Pancreas (tissue), 10 donors: ENCODE results near the gene SEZ6. TPM values are rescaled to one million over a fixed set of nuclear protein-coding genes. Genes with fewer than 3 reads are reported as not detected.

ENCODE experiments used
- ATAC-seq, 4 donors: fragments of 200-7000 bp; cut with Tn5 transposase; one replicate each; pipeline versions ENCODE4 v1.8.0 to v1.9.1; 2020; ENCODE audit warnings: mild to moderate bottlenecking in 4 of 4, moderate library complexity in 4 of 4
- DNase-seq, 6 donors: peaks; one replicate each; pipeline ENCODE4 v3.0.0-alpha.2; 2020
- FAIRE-seq: peaks from 2 replicates; lab custom pipeline; 2012; peaks lifted over from hg19 to GRCh38; lab: Jason Lieb, UNC
- H3K27ac ChIP-seq, 4 donors: fragments of 200-600 bp; sonication (generic); 1 replicate in 3 of 4; 2 replicates in 1 of 4; pipeline versions ENCODE4 v1.5.0 to v1.8.0; 2020
- H3K27me3 ChIP-seq, 4 donors: fragments of 200-600 bp; one replicate each; pipeline ENCODE4 v1.8.0; 2021
- H3K36me3 ChIP-seq, 3 donors: fragments of 200-600 bp; sonication (generic) in 1 of 3; one replicate each; pipeline versions ENCODE4 v1.5.0 to v1.8.0; 2020 to 2021
- H3K4me1 ChIP-seq, 3 donors: fragments of 200-600 bp; one replicate each; pipeline ENCODE4 v1.8.0; 2021
- H3K4me3 ChIP-seq, 4 donors: fragments of 200-600 bp; sonication (generic) in 2 of 4; one replicate each; pipeline versions ENCODE4 v1.5.0 to v1.8.0; 2020 to 2021
- H3K9me3 ChIP-seq, 4 donors: fragments of 200-600 bp; one replicate each; pipeline ENCODE4 v1.8.0; 2021
- CTCF ChIP-seq, 4 donors: fragments of 200-600 bp; sonication (generic) in 3 of 4; IDR thresholded peaks; one replicate each; pipeline versions ENCODE4 v1.5.0 to v1.8.0; 2021; ENCODE audit warnings: antibody characterized with exemption in 4 of 4
- WGBS, 2 donors: extraction: QIAGEN DNeasy Blood & Tissue Kit; methylation state at CpG; one replicate each; pipeline ENCODE4 v1.1.7; 2013; 5-methylcytosine and 5-hydroxymethylcytosine counted together
- intact Hi-C, 3 donors: fragments of 100-400 bp; cut with DNase I; formaldehyde crosslinking; loops; one replicate each; pipeline versions ENCODE4 v1.11.1 to v1.14.2; 2022
- polyA plus RNA-seq, 2 donors: library from polyadenylated mRNA; stranded (reverse); fragments of 200-250 nt; gene quantifications; one replicate each; pipeline ENCODE4 v1.2.3, GENCODE V29; 2013
- total RNA-seq, 6 donors: library from RNA; stranded (reverse); fragmentation: NEBNext Ultra II Directional in 4 of 6; extraction: Animal tissue kit (Norgen Biotek cat#: 25700) in 4 of 6; gene quantifications; one replicate each; pipeline versions ENCODE4 v1.2.1 to v1.2.4, GENCODE V29; 2021 to 2023
- donor health status: healthy with polysubstance abuse.
- donor health status: DM: no; HTN: no; CAD: no; lungs with moderate emphysema.
- donor health status: DM: no; HTN: no; CAD: no.
- donor health status: control.
- donor health status: control.
- donor health status: Bipolar disorder and iron deficiency.
- donor health status: DM: yes; HTN: yes; CAD: no.
- donor health status: DM: no; HTN: no; CAD: no.
- donor health status: DM: no; HTN: no; CAD: no.
- donor health status: DM: yes; HTN: yes; CAD: no.

SEZ6 gene
- total and polyA plus RNA-seq, 8 donors: 0.13 to 5.0 (median 0.64) TPM

- TF ChIP-seq CTCF (IDR thresholded peaks at IDR 0.05): no peak
- Histone ChIP-seq H3K36me3 (no peaks in the 10 kb centered on the region), H3K4me3 (no peak overlapping the region), H3K27ac (no peak overlapping the region), H3K4me1 (no peaks in the 10 kb centered on the region), H3K27me3 (no peaks in the 10 kb centered on the region), H3K9me3 (no peaks in the 10 kb centered on the region)
- no peak for DNase-seq
- 50 to 53% methylated on average over 5 of the region's 5 CpGs for WGBS, 2 donors
- intact Hi-C loops: no loop called here
- no peak for FAIRE-seq
- no peak for ATAC-seq
Measured at GRCh38 chr17:29031488-29031887, 25.7 kb upstream of the SEZ6 start.

GRCh38 chr17:29024316-29024952 lies 18.6 kb upstream of the SEZ6 start:
- Histone ChIP-seq H3K36me3 (no peaks in the 10 kb centered on the region), H3K4me1 (peaks cover 0 to 4% (median 0%) of the 10 kb centered on the region in 3 donors), H3K9me3 (no peaks in the 10 kb centered on the region), H3K27me3 (no peaks in the 10 kb centered on the region), H3K4me3 (no peak overlapping the region), H3K27ac (no peak overlapping the region)
- ATAC-seq (no peak), FAIRE-seq (no peak), DNase-seq (no peak)
- 64 to 68% methylated on average over 6 of the region's 6 CpGs for WGBS, 2 donors
- intact Hi-C loops: no loop called here
- no peak for TF ChIP-seq CTCF (IDR thresholded peaks at IDR 0.05)

GRCh38 chr17:29022074-29022473 lies 16.2 kb upstream of the SEZ6 start:
- intact Hi-C loops: no loop called here
- H3K4me1 ChIP-seq: peaks cover 0 to 4% (median 0%) of the 10 kb centered on the region in 3 donors
- H3K27me3 ChIP-seq: no peaks in the 10 kb centered on the region
- WGBS, 2 donors: 84 to 93% methylated on average over 7 of the region's 7 CpGs
- H3K9me3 ChIP-seq: no peaks in the 10 kb centered on the region
- no peak for TF ChIP-seq CTCF (IDR thresholded peaks at IDR 0.05)
- no peak overlapping the region for H3K4me3 ChIP-seq
- no peak for ATAC-seq
- no peak for FAIRE-seq
- no peaks in the 10 kb centered on the region for H3K36me3 ChIP-seq
- H3K27ac ChIP-seq: no peak overlapping the region
- no peak for DNase-seq

- intact Hi-C loops: no loop called here
- no peak for TF ChIP-seq CTCF (IDR thresholded peaks at IDR 0.05)
- H3K27me3 ChIP-seq: no peaks in the 10 kb centered on the region
- H3K4me3 ChIP-seq: no peak overlapping the region
- H3K36me3 ChIP-seq: no peaks in the 10 kb centered on the region
- peaks cover 0 to 4% (median 0%) of the 10 kb centered on the region in 3 donors for H3K4me1 ChIP-seq
- no peak for ATAC-seq
- DNase-seq: no peak
- H3K9me3 ChIP-seq: no peaks in the 10 kb centered on the region
- no peak for FAIRE-seq
- H3K27ac ChIP-seq: no peak overlapping the region
- 77 to 82% methylated on average over 7 of the region's 7 CpGs for WGBS, 2 donors
Measured at GRCh38 chr17:29021226-29021625, 15.4 kb upstream of the SEZ6 start.

- TF ChIP-seq CTCF (IDR thresholded peaks at IDR 0.05): no peak
- no peak overlapping the region for H3K27ac ChIP-seq
- no peaks in the 10 kb centered on the region for H3K9me3 ChIP-seq
- intact Hi-C loops: no loop called here
- FAIRE-seq: no peak
- H3K4me3 ChIP-seq: no peak overlapping the region
- WGBS, 2 donors: 75% methylated on average over 8 of the region's 8 CpGs
- no peak for ATAC-seq
- no peaks in the 10 kb centered on the region for H3K36me3 ChIP-seq
- peaks cover 0 to 4% (median 0%) of the 10 kb centered on the region in 3 donors for H3K4me1 ChIP-seq
- no peaks in the 10 kb centered on the region for H3K27me3 ChIP-seq
- DNase-seq: no peak
Measured at GRCh38 chr17:29020576-29020975, 14.7 kb upstream of the SEZ6 start.
